ENCODE measurements around the gene LYZL4.

DNA sequence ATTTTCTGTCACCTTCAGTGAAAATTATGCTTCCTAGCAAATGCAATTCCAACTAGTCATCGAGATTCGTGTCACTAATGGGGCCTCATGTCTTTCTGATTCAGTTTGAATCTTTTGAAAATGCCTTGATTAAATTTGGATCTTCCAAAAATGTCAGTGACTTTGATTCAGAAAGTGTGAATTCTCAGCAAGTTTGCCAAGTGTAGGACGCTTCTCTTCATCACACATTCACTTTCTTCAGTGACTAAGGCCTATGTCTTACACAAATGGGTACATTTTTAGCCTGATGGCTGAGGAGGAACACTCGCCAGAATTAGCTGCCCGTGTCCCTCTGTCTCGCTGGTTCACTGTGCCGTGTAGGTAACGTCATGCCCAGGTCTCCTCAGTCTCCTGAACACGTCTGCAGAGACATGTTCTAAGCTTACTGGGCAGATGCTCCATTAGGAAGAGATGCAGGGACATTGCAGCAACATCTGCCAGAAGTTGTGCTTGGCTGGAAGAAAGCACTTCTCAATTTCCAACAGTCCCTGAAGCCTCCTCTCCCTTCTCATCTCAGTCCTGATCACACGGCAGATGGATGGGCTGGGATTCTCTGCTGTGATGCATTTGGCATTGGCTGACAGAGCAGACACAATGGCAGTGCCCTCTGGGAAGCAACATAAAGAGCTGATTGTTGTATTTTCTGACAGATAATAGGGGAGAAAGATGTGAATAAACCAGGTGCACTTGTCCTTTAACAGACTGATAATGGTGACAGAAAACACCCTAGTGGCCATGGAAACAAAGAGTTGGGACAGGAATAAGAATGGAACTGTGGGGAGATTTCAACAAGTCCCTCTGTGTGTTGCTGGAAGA is 29.1 kb upstream of the LYZL4 start:
- TF ChIP-seq MAX (IDR thresholded peaks at IDR 0.05): no peak
- TF ChIP-seq TAF1 (IDR thresholded peaks at IDR 0.05; ENCODE audit: low read depth): no peak
- no peak for TF ChIP-seq TCF12 (IDR thresholded peaks at IDR 0.05; ENCODE audit: low read depth)
- no peak for TF ChIP-seq YY1 (IDR thresholded peaks at IDR 0.05; ENCODE audit: low read depth)
- no peak for TF ChIP-seq NFIC (IDR thresholded peaks at IDR 0.05)
- TF ChIP-seq FOXM1 (IDR thresholded peaks at IDR 0.05; ENCODE audit: borderline replicate concordance, low read depth): no peak
- no peak for TF ChIP-seq RAD21 (IDR thresholded peaks at IDR 0.05; ENCODE audit: low read depth)
- TF ChIP-seq TEAD4 (IDR thresholded peaks at IDR 0.05): no peak
- no peak for TF ChIP-seq CEBPB (IDR thresholded peaks at IDR 0.05)
- no peak for TF ChIP-seq CREB1 (IDR thresholded peaks at IDR 0.05; ENCODE audit: low read depth)
- TF ChIP-seq EP300 (IDR thresholded peaks at IDR 0.05; ENCODE audit: borderline replicate concordance): no peak
- no peak for TF ChIP-seq ZBTB7A (IDR thresholded peaks at IDR 0.05; ENCODE audit: low read depth)
- TF ChIP-seq REST (IDR thresholded peaks at IDR 0.05; ENCODE audit: low read depth): no peak
